Measurements from ENCODE around the gene REXO1.

DNA sequence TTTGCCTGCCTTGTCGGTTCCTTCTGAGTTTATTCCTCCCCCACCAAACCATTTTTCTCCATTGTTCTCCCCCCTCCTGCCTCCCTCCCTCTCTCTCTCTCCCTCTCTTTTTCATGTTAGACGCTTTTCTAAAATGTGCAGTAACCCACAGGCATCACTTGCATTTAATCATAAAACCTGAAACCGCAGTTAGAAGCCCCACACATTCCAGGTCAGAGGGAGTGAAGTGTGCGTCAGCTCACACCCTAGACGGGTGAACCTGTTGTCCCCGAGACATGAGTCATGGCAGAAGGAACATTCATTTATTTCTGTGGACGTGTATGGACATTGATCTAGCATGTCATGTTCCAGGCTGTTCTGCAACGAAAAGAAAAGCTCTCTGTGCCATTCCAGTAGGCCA is 75.1 kb downstream of the REXO1 start:
- TF ChIP-seq POLR2A (IDR thresholded peaks at IDR 0.05; ENCODE audit: low read depth, low read length) (no peak), EZH2 (IDR thresholded peaks at IDR 0.05; ENCODE audit: borderline replicate concordance, low read depth, low read length, severe bottlenecking) (no peak), POLR2AphosphoS5 (IDR thresholded peaks at IDR 0.05; ENCODE audit: insufficient read depth, low read depth, low read length) (no peak), GATA2 (IDR thresholded peaks at IDR 0.05; ENCODE audit: insufficient read depth, insufficient read length, low read depth, low read length) (no peak)
- TF ChIP-seq, protein P1, sequence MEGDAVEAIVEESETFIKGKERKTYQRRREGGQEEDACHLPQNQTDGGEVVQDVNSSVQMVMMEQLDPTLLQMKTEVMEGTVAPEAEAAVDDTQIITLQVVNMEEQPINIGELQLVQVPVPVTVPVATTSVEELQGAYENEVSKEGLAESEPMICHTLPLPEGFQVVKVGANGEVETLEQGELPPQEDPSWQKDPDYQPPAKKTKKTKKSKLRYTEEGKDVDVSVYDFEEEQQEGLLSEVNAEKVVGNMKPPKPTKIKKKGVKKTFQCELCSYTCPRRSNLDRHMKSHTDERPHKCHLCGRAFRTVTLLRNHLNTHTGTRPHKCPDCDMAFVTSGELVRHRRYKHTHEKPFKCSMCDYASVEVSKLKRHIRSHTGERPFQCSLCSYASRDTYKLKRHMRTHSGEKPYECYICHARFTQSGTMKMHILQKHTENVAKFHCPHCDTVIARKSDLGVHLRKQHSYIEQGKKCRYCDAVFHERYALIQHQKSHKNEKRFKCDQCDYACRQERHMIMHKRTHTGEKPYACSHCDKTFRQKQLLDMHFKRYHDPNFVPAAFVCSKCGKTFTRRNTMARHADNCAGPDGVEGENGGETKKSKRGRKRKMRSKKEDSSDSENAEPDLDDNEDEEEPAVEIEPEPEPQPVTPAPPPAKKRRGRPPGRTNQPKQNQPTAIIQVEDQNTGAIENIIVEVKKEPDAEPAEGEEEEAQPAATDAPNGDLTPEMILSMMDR (IDR thresholded peaks at IDR 0.05; ENCODE audit: extremely low read depth in 1 of 2, insufficient read depth in 1 of 2, low read depth in 1 of 2, low read length in 2 of 2): no peak
- TF ChIP-seq, protein P2, sequence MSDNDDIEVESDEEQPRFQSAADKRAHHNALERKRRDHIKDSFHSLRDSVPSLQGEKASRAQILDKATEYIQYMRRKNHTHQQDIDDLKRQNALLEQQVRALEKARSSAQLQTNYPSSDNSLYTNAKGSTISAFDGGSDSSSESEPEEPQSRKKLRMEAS (IDR thresholded peaks at IDR 0.05; ENCODE audit: insufficient read depth, insufficient read length): no peak

Measured in endothelial cell of umbilical vein (primary cell).